Inferior parietal cortex (tissue), 1 donor: Measurements from ENCODE around the gene ETV7.

Experiments
- DNase-seq: peaks from one replicate; pipeline ENCODE4 v3.0.0-alpha.2; 2016; ENCODE audit errors: extremely low spot score

ETV7 gene

DNA sequence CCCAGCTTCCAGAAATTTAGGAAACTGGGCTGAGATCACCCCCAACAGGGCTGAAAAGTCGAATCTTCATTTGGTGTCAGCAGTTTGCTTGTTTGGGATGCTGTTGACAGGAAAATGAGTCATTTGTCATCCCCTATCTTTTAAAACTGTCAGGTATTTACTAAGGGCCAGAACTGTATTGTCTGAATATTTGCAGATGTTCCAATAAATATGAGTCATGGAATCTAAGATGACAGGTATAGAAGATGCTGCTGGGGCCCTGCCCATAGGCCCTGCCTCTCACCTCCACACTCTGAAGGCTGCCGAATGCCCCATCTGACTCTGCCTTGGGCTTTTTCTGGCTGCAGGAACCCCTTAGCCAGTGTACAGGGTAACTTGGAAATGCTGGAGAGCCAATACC is 3.9 kb downstream of the ETV7 start:
- DNase-seq, result no peak

DNA sequence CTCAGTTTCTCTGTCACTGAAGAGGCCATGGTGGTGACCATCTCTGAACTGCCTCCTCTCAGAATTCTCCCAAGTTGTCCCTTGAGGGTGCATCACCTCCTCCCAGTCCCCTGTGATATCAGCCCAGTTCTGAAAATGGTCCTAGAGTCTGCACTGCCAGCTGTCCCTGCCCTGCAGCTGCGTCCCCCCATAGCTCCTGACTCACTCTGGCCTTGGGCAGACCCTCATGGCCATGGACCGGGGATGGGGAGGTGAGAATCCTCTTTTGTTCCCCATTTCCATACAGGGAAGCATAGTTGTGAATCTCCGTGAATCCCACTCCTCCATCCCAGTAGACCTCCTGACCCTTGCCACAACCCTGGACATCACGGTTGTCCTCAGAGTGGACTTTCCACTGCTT is 4.5 kb downstream of the ETV7 start:
- no peak for DNase-seq

DNA sequence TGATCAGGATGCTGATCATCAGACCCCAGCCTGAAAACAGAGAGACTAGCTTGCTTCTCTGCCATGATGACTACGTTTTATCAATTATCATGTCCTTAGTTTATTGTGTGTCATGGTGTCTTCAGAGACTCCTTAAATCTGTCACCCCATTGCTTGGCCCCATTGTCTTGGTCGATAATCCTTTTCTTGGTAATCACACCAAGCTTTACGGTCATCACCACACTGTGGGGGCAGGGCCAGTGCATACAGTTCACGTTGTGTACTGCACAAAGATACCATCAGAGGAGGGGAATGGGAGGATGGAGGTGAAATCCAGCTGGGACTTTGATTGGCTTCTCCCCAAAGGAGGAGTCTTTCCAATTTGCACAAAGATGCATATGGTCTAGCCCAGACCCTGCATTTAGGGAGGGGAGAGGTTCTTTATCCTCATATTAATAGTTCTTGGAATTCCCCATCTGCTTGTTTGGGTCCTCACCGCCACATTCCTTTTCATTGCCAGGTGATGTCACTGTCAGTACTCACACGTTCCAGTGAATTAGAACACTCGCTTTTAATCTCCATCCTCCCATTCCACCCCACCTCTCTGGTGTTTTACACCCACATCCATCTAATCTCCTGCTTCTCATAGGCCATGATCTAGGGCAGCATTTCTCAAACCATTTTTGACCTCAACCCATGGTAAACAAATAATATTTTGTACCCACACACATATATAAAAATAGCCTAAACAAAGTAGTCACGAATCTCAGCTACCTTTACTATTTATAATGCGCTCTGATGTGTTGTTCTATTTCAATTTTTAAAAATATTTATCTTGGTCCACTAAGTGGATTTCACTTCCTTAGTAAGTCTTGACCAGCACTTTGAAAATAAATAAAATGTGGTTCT is 5.7 kb downstream of the ETV7 start:
- no peak for DNase-seq

DNA sequence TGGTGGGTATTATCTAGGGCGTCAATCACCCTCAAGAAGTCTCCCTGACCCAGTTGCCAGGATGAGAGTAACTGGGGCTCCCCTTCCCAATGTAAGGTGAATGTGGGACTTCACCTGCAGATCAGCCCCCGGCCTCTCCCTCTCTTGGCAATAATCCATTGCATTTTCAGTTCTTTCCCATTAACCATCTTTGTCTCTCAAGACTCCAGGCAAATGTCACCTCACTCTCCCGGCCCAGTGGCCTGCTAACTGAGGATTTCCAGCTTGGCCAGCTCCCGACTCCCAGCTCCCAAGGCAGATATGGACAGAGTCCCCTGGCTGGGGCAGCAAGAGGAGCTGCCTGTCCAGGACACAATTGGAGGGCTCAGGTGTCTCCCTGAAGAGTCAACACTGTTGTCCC is 7.3 kb downstream of the ETV7 start:
- no peak for DNase-seq

DNA sequence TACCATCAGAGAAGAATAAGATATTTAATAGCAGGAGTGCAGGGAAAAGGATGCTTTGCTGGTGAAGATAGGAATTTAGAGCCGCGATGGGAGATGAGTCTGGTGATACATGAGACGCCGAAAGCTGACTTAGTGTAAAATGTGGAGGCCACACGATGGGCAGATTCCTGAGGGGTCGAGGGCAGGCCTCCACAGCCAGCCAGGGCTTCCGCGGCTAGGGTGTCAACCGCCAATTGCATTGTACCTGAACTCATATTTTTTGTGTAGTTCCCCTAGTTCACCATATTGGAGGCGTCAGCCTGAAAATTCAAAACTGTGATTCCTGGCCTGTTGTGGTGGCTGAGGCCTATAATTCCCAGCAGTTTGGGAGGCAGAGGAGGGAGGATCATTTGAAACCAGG is 8.5 kb downstream of the ETV7 start:
- no peak for DNase-seq

DNA sequence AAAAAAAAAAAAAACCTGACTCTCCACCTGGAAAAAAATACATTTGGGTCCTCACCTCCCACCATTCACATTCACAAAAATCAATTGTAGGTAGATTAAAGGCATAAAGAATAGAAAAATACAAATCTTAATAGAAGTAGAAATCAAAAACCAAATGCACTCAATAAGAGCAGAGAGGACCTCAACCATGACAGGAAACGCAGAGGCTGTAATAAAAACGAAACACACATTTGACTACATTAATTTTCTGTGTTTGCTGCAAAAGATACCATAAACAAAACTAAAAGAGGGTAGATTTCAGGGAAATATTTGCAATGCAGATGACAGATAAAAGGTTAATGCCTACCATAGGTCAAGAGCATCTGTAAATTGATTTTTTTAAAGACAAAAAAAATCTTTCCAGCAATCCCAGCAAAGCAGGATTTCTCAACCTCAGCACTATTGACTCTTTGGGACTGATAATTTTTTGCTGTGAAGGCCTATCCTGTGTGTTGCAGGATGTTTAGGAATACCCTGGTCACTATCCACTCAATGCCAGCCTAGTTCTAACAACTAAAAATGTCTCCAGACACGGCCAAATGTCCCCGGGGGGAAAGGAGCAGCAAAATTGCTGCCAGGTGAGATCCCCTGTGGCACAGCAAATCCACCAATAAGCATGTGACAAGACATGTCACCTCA is 9.1 kb downstream of the ETV7 start:
- no peak for DNase-seq

DNA sequence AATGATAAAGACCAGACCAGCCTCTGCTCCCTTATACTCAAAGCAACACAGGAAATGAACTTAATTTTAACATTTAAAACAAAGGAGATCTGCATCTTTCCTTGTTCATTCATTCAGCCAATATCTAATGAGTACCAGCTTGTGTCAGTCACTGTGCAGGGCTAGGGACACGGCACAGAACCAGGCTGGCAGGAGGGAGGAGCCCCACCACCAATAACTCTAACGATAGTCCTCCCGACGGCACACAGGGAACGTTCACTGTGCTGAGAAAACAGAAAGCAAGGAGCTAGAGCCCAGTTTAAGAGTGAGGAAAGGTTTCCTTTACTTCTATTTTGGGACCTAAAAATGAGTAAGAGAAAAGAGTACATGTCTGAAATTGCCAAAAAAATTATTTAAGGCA is 9.9 kb downstream of the ETV7 start:
- no peak for DNase-seq

DNA sequence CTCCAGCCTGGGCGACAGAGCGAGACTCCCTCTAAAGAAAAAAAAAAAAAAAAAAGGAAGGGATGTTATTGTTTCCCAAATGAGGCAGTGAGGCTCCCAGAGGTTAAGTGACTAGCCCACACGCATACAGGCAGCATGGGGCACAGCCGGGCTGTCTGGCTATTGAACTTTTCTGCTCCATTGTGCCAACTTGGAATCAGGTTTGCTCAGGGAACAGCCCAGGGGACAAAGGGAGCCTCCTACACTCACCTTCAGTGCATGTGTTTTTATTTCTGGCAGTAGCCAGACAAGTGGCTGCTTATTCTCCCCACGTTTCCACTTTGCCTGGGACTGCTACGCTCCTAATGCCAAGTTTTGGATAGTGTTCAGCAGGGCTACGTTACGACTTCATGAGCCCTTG is 10.7 kb downstream of the ETV7 start:
- DNase-seq, result no peak

DNA sequence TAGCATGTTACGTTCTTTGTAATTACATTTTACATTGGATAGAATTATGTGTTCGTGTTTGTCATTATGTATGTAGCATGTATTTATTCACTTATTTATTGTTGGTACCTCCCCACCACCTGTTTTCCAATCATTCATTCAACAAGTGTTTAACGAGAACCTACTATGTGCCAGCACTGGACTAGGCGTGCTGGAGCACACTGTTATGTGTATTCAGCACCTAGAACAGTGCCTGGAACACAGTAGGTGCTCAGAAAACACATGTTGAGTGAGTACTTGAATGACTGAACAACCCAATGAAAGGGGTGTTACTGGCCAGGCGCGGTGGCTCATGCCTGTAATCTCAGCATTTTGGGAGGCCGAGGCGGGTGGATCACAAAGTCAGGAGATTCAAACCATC is 11.3 kb downstream of the ETV7 start:
- DNase-seq, result no peak

DNA sequence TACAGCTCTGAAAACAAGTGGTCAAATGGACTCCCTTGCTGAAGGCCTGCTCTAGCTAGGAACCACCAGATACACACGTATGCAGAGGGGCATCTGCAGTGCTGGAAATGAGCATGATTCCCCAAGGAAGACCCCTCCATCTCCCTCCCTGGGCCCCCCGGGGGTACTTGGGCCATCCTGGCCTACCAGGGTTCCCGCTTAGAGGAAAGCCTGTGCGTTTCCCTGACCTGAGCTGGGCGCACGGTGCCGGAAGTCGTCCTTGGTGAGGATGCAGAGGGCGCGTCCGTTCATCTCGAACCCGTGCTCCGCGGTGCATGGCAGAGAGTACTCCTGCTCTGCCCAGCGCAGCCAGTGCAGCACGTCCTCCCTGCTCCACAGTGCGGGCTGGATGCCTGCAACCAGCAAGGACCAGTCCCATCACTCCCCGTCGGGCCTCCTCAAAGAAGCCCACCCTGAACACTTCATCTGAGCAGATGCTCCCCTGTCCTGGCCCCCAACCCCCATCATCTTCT is 11.8 kb downstream of the ETV7 start:
- no peak for DNase-seq

DNA sequence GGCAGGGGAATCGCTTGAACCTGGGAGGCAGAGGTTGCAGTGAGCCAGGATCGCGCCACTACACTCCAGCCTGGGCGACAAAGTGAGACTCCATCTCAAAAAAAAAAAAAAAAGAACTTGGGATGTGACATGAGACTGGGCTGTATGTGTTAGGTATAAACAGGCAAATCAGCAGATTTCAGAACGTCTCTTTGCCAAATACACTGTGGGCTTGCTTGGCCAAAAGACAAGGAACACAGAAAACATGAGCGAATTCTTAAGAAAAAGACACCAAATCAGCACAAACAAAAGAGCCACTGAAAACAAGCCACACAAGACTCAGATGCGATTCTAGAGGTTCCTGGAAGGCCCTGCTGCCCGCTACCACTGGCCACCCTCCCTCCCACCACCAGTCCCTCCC is 12.5 kb downstream of the ETV7 start:
- no peak for DNase-seq

DNA sequence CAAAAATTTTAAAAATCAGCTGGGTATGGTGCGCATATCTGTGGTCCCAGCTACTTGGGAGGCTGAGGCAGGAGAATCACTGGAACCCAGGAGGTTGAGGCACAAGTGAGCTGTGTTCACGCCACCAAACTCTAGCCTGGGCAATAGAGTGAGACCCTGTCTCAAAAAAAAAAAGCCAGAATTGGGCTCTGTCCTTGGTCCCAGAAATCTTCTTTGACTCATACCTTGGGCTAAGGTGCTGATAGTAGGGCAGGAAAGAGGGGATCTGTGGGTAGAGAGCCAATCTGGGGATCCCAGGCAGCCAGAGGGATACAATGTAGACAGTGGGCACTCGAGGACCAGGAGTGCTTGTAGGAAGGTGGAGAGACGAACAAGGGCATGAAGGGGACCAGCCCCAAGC is 13.3 kb downstream of the ETV7 start:
- DNase-seq, result no peak

DNA sequence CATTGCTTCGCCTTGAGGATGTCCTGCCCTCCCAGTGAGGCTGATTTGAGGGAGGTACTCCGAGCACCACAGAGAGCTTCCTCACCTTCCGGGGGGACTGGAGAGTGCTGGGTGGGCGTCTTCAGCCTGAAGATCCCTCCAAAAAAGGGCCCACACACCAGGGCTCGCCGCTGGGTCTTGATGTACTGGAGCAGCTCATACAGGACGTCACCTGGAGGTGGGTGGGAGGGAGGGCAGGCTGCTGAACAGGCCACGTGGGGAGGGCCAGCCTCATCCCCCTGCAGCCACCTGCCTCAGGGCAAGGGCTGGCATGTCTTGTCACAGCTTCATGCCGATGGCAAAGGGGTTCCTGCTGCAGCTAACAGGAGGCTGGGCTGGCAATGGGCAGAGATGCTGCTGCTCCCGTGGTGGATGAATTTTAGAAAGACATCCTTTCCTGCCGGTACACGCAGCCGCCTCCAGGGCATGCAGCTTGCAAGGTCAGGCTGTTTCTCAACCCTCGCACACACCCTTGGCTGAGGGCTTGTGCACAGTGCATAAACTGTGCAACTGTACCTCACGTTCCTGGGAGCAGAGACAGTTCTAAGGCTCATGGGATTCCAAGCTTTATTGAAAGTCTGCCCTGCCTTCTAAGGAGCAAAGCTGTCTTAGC is 14.0 kb downstream of the ETV7 start:
- DNase-seq, result no peak

DNA sequence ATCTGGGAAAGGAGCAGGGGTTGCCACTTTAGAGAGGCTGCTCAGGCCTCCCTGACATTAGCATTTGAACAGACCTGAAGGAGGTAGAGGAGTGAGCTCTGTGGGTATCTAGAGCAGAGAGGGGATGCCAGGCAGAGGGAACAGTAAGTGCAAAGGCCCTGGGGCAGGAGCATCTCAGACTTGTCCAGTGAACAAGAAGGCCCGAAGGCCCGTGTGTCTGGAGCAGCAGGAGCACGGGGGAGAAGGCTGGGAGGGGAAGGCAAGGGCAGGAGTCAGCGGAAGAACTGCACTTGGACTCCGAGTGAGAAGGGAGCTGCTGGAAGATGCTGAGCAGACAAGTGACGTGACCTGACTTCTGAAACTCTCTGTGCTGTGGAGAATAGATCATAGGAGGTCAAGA is 15.4 kb downstream of the ETV7 start:
- DNase-seq, result no peak

DNA sequence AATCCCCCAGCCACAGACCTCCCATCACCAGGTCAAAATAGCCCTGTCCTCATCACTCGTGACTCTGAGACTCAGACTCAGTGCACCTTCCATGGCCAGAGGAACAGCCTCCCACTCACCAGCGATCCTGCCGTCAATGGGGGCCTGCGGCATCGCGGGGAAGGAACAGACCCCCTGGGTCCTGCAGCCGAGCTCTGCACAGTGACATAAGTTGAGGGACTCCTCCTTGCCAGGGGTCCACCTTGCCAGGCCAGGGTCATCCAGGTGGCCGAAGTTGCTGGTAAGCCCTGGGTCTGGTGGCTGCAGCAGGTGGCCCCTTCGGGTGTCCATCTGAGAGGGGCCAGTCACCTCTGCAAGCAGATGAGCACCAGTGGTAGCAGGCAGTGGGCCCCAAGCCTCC is 16.3 kb downstream of the ETV7 start:
- DNase-seq, result no peak

DNA sequence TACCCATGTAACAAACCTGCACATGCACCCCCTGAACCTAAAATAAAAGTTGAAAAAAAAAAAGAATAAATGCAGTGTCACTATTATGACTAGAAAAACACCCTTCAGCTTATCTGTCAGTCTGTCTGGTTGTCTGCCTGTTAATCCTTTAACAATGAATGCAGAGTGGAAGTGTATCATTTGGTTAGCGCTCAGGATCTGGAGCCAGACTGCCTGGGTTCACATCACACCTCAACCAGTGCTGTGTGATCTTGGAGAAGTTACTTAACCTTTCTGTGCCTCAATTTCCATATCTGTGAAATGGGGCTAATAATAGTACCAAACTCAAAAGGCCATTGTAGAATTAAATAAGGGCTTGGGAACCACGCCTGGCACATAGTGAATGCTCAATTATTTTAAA is 16.8 kb downstream of the ETV7 start:
- no peak for DNase-seq

DNA sequence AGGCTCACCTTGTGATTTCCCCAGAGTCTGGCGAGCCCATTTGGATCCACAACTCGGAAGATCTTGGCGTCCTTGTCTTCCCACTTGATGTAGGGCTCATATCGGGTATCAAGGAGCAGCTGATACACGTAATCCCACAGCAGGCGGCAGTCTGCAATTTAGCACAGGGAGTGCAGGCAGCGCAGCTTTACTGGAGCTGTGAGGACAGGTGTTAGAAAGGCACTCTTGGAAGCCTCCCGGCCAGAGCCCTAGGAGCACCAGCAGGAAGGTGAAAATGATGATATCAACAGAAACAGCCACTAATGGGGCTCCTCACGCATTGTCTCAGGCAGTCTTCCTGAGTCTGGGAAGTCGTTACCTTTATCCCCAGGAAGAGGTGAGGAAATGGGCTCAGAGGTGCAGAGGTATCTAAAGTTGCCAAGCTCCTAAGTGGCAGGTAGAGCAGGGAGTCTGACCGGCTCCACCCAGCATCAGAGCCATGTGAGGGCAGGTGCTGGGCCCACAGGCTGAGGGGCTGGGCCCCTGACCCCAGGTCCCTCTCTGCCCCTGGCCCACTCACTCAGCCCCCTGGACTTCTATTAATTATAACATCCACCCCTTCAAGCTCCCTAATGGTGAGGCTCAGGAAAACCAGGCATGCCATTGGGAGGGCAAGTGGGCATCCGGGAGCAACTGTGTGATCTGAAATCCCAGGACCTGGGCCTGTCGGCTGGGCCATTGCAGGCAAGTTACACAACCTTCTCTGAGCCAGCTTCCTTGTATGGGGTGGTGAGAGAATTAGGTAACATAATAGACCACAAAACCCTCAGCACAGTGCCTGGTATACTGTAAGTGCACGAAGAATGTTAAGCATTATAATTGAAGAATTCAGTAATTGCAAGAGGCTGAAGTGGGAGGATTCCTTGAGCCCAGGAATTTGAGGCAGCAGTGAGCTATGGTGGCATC is 18.3 kb downstream of the ETV7 start:
- DNase-seq, result no peak

DNA sequence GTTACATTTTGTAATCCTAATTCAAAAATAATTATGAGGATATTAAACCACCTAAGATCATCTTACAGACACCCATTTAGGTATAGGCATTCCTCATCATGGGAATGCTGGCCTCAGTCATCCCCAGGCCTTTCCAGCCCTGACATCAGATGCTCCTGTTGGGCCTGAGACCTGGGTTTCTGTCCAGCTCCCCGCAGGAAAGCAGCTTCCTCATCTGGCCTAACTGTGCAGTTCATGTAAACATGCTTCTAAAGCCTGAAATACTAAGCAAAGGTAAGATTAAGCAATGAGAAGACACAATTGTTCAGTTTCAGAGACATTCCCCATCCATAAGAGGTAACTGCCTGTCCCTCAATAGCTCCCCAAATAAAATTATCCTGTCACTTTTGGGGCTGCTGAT is 19.0 kb downstream of the ETV7 start:
- no peak for DNase-seq

DNA sequence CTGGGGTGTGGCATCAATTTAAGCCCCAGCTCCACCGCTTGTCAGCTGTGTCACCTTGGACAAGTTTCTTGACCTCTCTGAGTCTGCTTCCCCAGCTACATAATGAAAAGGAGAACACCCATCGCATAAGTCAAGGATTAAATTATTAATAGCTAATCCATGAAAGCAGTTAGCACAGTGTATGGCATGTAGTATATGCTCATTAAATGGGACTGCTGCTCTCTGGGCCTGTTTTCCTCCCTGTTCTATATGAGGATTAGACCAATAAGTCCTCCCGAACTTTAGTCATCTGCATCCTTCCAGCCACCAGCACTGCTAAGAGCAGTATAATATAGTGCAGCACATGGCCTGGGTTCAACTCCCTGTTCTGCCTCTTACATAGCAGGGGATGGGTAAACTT is 19.7 kb downstream of the ETV7 start:
- DNase-seq, result no peak

DNA sequence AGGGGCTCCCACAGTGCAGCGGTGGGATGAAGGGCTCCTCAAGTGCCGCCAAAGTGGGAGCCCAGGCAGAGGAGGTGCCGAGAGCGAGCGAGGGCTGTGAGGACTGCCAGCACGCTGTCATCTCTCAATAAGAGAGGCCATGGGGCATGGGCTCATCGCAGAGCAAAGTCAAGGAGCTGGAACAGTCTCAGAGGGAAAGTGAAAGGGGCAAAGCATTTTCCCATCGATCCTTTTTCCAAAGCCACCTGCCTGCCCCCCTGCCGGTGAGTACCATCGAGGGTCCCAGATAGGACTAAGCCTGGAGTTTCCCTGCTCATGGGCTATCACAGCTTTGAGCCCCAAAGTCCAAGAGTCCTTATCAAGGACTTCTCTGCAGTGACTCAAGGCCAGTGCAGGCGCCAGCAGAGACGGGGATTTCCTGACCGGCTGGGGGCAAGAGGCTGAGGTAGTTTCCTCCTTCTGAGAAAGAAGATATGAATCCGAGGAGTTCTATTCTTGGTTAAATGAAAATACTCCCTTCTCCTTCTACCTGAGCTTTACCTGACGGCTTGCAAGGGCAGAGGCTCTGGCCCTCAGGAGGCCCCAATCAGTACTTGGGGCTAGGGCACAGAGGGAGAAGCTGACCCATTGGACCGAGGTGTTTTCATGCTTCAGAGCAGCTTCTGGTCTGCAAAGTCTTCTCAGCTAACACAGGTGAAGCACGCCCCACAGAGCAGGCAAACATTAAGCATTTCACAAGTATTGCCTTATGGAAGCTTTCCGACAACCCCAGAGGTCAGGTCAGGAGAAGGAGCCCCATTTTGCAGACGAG is 22.6 kb downstream of the ETV7 start:
- DNase-seq, result no peak
